H1 (cell line): ENCODE measurements around the gene ULK2. TPM values are rescaled to one million over a fixed set of nuclear protein-coding genes. Genes with fewer than 3 reads are reported as not detected.

Experiments
- CTCF ChIA-PET: fragments of 300-600 bp; sonication (Branson Sonifier 250); formaldehyde crosslinking; loops from one replicate; lab custom pipeline; 2021; ENCODE audit not compliant: partially characterized antibody; lab: Charles Lee
- POLR2A ChIA-PET: fragments of 300-600 bp; sonication (Branson Sonifier 250); formaldehyde crosslinking; loops from one replicate; lab custom pipeline; 2021; ENCODE audit warnings: inconsistent platforms; ENCODE audit not compliant: partially characterized antibody; lab: Charles Lee
- DNase-seq, 2 experiments: peaks; one replicate each; pipeline versions ENCODE4 v3.0.0 to v3.0.0-alpha.2; 2010 to 2022; ENCODE audit warnings: low spot score in 2 of 2, low read depth in 1 of 2, mixed read lengths in 1 of 2
- FAIRE-seq: peaks from 2 replicates; lab custom pipeline; 2011; peaks lifted over from hg19 to GRCh38; lab: Jason Lieb, UNC
- H2AFZ ChIP-seq: 2 replicates; pipeline ENCODE4 v1.8.1; 2012; ENCODE audit warnings: low read length, inconsistent platforms
- H2AK5ac ChIP-seq: 2 replicates; pipeline ENCODE4 v1.6.1; 2013; ENCODE audit warnings: low read depth, low read length
- H2BK120ac ChIP-seq: replicated peaks from 2 replicates; pipeline ENCODE3; 2013; ENCODE audit warnings: low read depth, low read length, inconsistent platforms
- H2BK12ac ChIP-seq: 2 replicates; pipeline ENCODE4 v1.6.1; 2013; ENCODE audit warnings: low read depth, low read length
- H2BK15ac ChIP-seq: 2 replicates; pipeline ENCODE4 v1.6.1; 2013; ENCODE audit warnings: low read length
- H2BK20ac ChIP-seq: 2 replicates; pipeline ENCODE4 v1.6.1; 2013; ENCODE audit warnings: low read length
- H2BK5ac ChIP-seq: 2 replicates; pipeline ENCODE4 v1.6.1; 2013; ENCODE audit warnings: low read depth, low read length
- H3K14ac ChIP-seq: 2 replicates; pipeline ENCODE4 v1.6.1; 2013; ENCODE audit warnings: inconsistent platforms; ENCODE audit not compliant: insufficient read length
- H3K18ac ChIP-seq: 2 replicates; pipeline ENCODE4 v1.6.1; 2013; ENCODE audit warnings: low read length; ENCODE audit errors: extremely low read depth
- H3K23ac ChIP-seq: 2 replicates; pipeline ENCODE4 v1.6.1; 2013; ENCODE audit warnings: inconsistent platforms; ENCODE audit not compliant: insufficient read length
- H3K23me2 ChIP-seq: 2 replicates; pipeline ENCODE4 v1.6.1; 2013; ENCODE audit warnings: low read depth, low read length
- H3K27ac ChIP-seq: 2 replicates; pipeline ENCODE4 v1.6.1; 2011; ENCODE audit warnings: low read depth, low read length, inconsistent platforms
- H3K27me3 ChIP-seq, 4 experiments: replicated peaks in 1 of 4; 1 replicate in 1 of 4; 2 replicates in 3 of 4; pipeline versions ENCODE4 v1.6.1 to v1.8.1; 2011 to 2013; ENCODE audit warnings: low read length in 3 of 4, mild to moderate bottlenecking in 3 of 4, inconsistent platforms in 2 of 4, mixed read lengths in 2 of 4, moderate library complexity in 1 of 4; ENCODE audit not compliant: control insufficient read depth in 3 of 4, insufficient read depth in 3 of 4; ENCODE audit errors: extremely low read depth in 1 of 4
- H3K36me3 ChIP-seq, 4 experiments: 2 replicates each; pipeline versions ENCODE4 v1.6.1 to v1.8.1; 2011 to 2013; ENCODE audit warnings: mild to moderate bottlenecking in 4 of 4, low read length in 3 of 4, moderate library complexity in 2 of 4, control low read depth in 1 of 4, inconsistent platforms in 1 of 4; ENCODE audit not compliant: insufficient read depth in 4 of 4, control insufficient read depth in 2 of 4
- H3K4ac ChIP-seq: replicated peaks from 2 replicates; pipeline ENCODE3; 2013; ENCODE audit warnings: low read length, low read depth, mixed read lengths, inconsistent platforms; ENCODE audit not compliant: insufficient read length
- H3K4me1 ChIP-seq, 4 experiments: replicated peaks in 1 of 4; 1 replicate in 1 of 4; 2 replicates in 3 of 4; pipeline versions ENCODE4 v1.6.1 to v1.8.1; 2011 to 2013; ENCODE audit warnings: low read length in 3 of 4, inconsistent platforms in 2 of 4, mixed read lengths in 1 of 4; ENCODE audit not compliant: insufficient read depth in 4 of 4, control insufficient read depth in 3 of 4
- H3K4me2 ChIP-seq, 2 experiments: 2 replicates each; pipeline versions ENCODE4 v1.6.1 to v1.8.1; 2011 to 2013; ENCODE audit warnings: low read depth in 2 of 2, low read length in 2 of 2, control low read depth in 1 of 2, inconsistent platforms in 1 of 2, mild to moderate bottlenecking in 1 of 2; ENCODE audit not compliant: insufficient read depth in 1 of 2
- H3K4me3 ChIP-seq, 4 experiments: fragments of 200-600, 300-600 bp in 1 of 4; sonication (generic), shearing (Covaris generic), sonication (Bioruptor Twin) in 1 of 4; 2 replicates each; pipeline versions ENCODE4 v1.5.1 to v1.8.1; 2011 to 2016; ENCODE audit warnings: low read length in 4 of 4, low read depth in 3 of 4, control low read depth in 2 of 4, inconsistent platforms in 2 of 4, mild to moderate bottlenecking in 2 of 4, mixed read lengths in 1 of 4, moderate library complexity in 1 of 4; ENCODE audit not compliant: insufficient read depth in 2 of 4; ENCODE audit errors: extremely low read depth in 1 of 4
- H3K56ac ChIP-seq: replicated peaks from 2 replicates; pipeline ENCODE3; 2013; ENCODE audit warnings: low read depth, mild to moderate bottlenecking, mixed read lengths, low read length, inconsistent platforms; ENCODE audit not compliant: insufficient read length
- H3K79me1 ChIP-seq: 2 replicates; pipeline ENCODE4 v1.6.1; 2013; ENCODE audit warnings: low read depth, low read length, control low read depth
- H3K79me2 ChIP-seq, 2 experiments: 2 replicates each; pipeline versions ENCODE4 v1.6.1 to v1.8.1; 2012 to 2013; ENCODE audit warnings: low read length in 2 of 2, mild to moderate bottlenecking in 2 of 2, inconsistent platforms in 1 of 2; ENCODE audit not compliant: insufficient read depth in 2 of 2, control insufficient read depth in 1 of 2
- H3K9ac ChIP-seq, 4 experiments: replicated peaks in 1 of 4; 1 replicate in 1 of 4; 2 replicates in 3 of 4; pipeline versions ENCODE4 v1.6.1 to v1.8.1; 2011 to 2013; ENCODE audit warnings: low read depth in 3 of 4, low read length in 3 of 4, control low read depth in 2 of 4, mild to moderate bottlenecking in 2 of 4, moderate library complexity in 2 of 4, inconsistent platforms in 1 of 4; ENCODE audit errors: extremely low read depth in 1 of 4
- H3K9me3 ChIP-seq, 2 experiments: 2 replicates each; pipeline versions ENCODE4 v1.6.1 to v1.8.1; 2012 to 2013; ENCODE audit warnings: mild to moderate bottlenecking in 2 of 2, moderate library complexity in 2 of 2, control low read depth in 1 of 2, inconsistent platforms in 1 of 2, low read depth in 1 of 2, low read length in 1 of 2, mixed read lengths in 1 of 2; ENCODE audit not compliant: insufficient read depth in 2 of 2
- H4K20me1 ChIP-seq, 2 experiments: replicated peaks in 1 of 2; 2 replicates each; pipeline versions ENCODE3 to v1.8.1; 2011 to 2013; ENCODE audit warnings: inconsistent platforms in 2 of 2, low read length in 2 of 2, mild to moderate bottlenecking in 1 of 2; ENCODE audit not compliant: insufficient read depth in 2 of 2, control insufficient read depth in 1 of 2
- H4K5ac ChIP-seq: 2 replicates; pipeline ENCODE4 v1.6.1; 2013; ENCODE audit warnings: low read length, low read depth, mixed read lengths, inconsistent platforms; ENCODE audit not compliant: insufficient read length
- H4K8ac ChIP-seq: 2 replicates; pipeline ENCODE4 v1.8.0; 2013; ENCODE audit warnings: mild to moderate bottlenecking, moderate library complexity, low read length, inconsistent platforms; ENCODE audit not compliant: insufficient read depth; ENCODE audit errors: extremely low read depth
- H4K91ac ChIP-seq: replicated peaks from 2 replicates; pipeline ENCODE3; 2013; ENCODE audit warnings: low read length, mixed read lengths, inconsistent platforms; ENCODE audit not compliant: insufficient read length
- BRCA1 ChIP-seq: IDR thresholded peaks from 2 replicates; pipeline ENCODE4 v1.6.1; 2012; ENCODE audit warnings: low read depth, low read length, improper control_type of control experiment
- CBX5 ChIP-seq: fragments of 300-800, 300-1000 bp; sonication (generic); IDR thresholded peaks from 2 replicates; pipeline ENCODE4 v1.7.1; 2016; ENCODE audit warnings: antibody characterized with exemption, low read length, low read depth
- CEBPB ChIP-seq: IDR thresholded peaks from 2 replicates; pipeline ENCODE4 v1.6.1; 2012; ENCODE audit warnings: low read depth, low read length
- CHD1 ChIP-seq: IDR thresholded peaks from 2 replicates; pipeline ENCODE4 v1.6.1; 2012; ENCODE audit warnings: low read depth, low read length, improper control_type of control experiment
- GTF2F1 ChIP-seq: IDR thresholded peaks from 2 replicates; pipeline ENCODE4 v1.6.1; 2012; ENCODE audit warnings: low read depth, low read length, improper control_type of control experiment, borderline replicate concordance
- POLR2A ChIP-seq, 2 experiments: IDR thresholded peaks; 1 replicate in 1 of 2; 2 replicates in 1 of 2; pipeline ENCODE4 v1.6.1; 2011; ENCODE audit warnings: low read depth in 2 of 2, low read length in 2 of 2, mild to moderate bottlenecking in 2 of 2; ENCODE audit errors: control extremely low read depth in 1 of 2
- POLR2AphosphoS5 ChIP-seq: IDR thresholded peaks from 2 replicates; pipeline ENCODE4 v1.6.1; 2011; ENCODE audit warnings: low read depth, low read length
- POU5F1 ChIP-seq: IDR thresholded peaks from 2 replicates; pipeline ENCODE4 v1.6.1; 2011; ENCODE audit warnings: low read depth, mild to moderate bottlenecking, low read length, moderate library complexity
- RFX5 ChIP-seq: IDR thresholded peaks from 2 replicates; pipeline ENCODE4 v1.6.1; 2011; ENCODE audit warnings: low read depth, low read length, improper control_type of control experiment, borderline replicate concordance
- SP1 ChIP-seq: IDR thresholded peaks from 2 replicates; pipeline ENCODE4 v1.6.1; 2011; ENCODE audit warnings: low read depth, low read length
- TBP ChIP-seq: IDR thresholded peaks from 2 replicates; pipeline ENCODE4 v1.6.1; 2011; ENCODE audit warnings: low read depth, low read length, improper control_type of control experiment
- ZNF274 ChIP-seq: IDR thresholded peaks from 2 replicates; pipeline ENCODE4 v1.7.0; 2012; ENCODE audit warnings: low read length, borderline replicate concordance; ENCODE audit errors: extremely low read depth
- whole genome bisulfite sequencing, 2 experiments: shearing (Covaris generic) in 1 of 2; methylation state at CpG; one replicate each; pipeline versions ENCODE4 v1.1.6 to v1.1.7; 2013 to 2015; ENCODE audit warnings: low lambda C conversion rate in 2 of 2, mixed read lengths in 2 of 2, inconsistent platforms in 1 of 2, low coverage in 1 of 2, missing lambda C conversion rate in 1 of 2; ENCODE audit not compliant: insufficient replicate concordance in 2 of 2, insufficient coverage in 1 of 2, insufficient read length in 1 of 2; ENCODE audit errors: extremely low coverage in 1 of 2, missing lambda C conversion rate in 1 of 2; 5-methylcytosine and 5-hydroxymethylcytosine counted together
- polyA plus RNA-seq, 7 experiments: library from polyadenylated mRNA; depleted of rRNA in 3 of 7; stranded (reverse) in 5 of 7; unstranded in 2 of 7; fragments of >200 nt in 5 of 7; fragments of 200-250 nt in 2 of 7; gene quantifications; 1 replicate in 5 of 7; 2 replicates in 1 of 7; 4 replicates in 1 of 7; pipeline versions ENCODE4 v1.2.1 to v1.2.3, GENCODE V29; 2011 to 2013; ENCODE audit warnings: missing spikeins in 2 of 7, mixed read lengths in 2 of 7
- total RNA-seq: library from RNA; stranded (reverse); fragmentation: NEBNext Ultra II Directional; extraction: Animal tissue kit (Norgen Biotek cat#: 25700); gene quantifications from 2 replicates; pipeline ENCODE4 v1.2.1, GENCODE V29; 2021
- TF ChIP-seq, protein P1 (sequence below): IDR thresholded peaks from 2 replicates; pipeline ENCODE4 v1.6.1; 2011; ENCODE audit warnings: low read length, improper control_type of control experiment
- TF ChIP-seq, protein P2 (sequence below): IDR thresholded peaks from 2 replicates; pipeline ENCODE4 v1.6.1; 2011; ENCODE audit warnings: low read depth, mild to moderate bottlenecking, low read length; ENCODE audit not compliant: insufficient read depth

The ULK2 gene
- total and polyA plus RNA-seq, 2 of the 8 experiments (the other 6 are each of a cell fraction or from before 2014, with no cell fraction given) = 5.3 to 9.8 TPM

DNA sequence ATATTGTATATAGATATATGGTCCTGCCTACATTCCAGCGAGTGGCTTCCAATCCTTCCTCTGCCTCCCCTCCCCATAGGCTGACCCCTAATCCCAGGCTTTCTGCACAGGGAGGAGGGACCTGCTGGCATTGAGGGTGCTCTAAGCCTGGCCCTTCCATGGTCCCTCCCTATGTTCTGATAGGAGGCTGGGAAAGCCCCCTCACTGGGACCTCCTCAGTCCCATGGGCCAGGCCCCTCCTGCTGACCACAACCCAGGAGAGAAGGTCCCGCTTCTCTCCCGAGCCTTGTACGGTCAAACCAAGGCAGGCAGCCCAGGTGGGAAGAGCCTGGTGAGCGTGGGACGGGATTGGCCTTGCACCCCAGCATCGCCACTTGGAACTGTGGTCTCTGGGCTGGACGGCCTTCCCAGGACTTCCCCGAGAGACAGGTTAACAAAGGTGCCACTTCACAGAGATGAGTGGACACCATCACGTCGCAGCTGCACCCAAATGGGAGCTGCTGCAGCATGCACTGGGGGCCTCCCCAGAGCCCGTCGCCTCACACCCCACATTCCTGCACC, 120.5 kb downstream of the ULK2 start:
- ChIA-PET POLR2A (no interaction called here), CTCF (interaction anchor here (0.6 to 2.5 kb wide), 2 partner anchors 19 to 394 kb away, joined by 4 to 8 read pairs; no protein-coding TSS in a partner anchor)
- H2BK5ac ChIP-seq = no peak overlapping the region
- peaks cover 4% of the 10 kb centered on the region; the same call in 1 of the 2 replicates for H3K23me2 ChIP-seq
- H3K9me3 ChIP-seq = no peaks in the 10 kb centered on the region
- no peaks in the 10 kb centered on the region for H4K20me1 ChIP-seq
- no peak overlapping the region for H3K9ac ChIP-seq
- H3K4me1 ChIP-seq = peaks cover 0 to 9% (median 5%) of the 10 kb centered on the region in 4 experiments; a peak in 5 of 7 replicates
- no peak overlapping the region for H2BK15ac ChIP-seq
- H2AFZ ChIP-seq = no peak overlapping the region
- H3K27me3 ChIP-seq = peaks cover 0 to 6% (median 1%) of the 10 kb centered on the region in 4 experiments; a peak in 4 of 7 replicates
- FAIRE-seq = no peak
- DNase-seq = no peak
- H2AK5ac ChIP-seq = no peak overlapping the region
- no peak overlapping the region for H3K23ac ChIP-seq
- H2BK20ac ChIP-seq = no peak overlapping the region
- H3K56ac ChIP-seq = no peak overlapping the region
- H3K4me3 ChIP-seq = no peak overlapping the region
- H3K36me3 ChIP-seq = no peaks in the 10 kb centered on the region
- no peak overlapping the region for H3K4ac ChIP-seq
- no peak overlapping the region for H4K8ac ChIP-seq
- no peak overlapping the region for H3K14ac ChIP-seq
- no peak overlapping the region for H3K27ac ChIP-seq
- no peak overlapping the region for H4K91ac ChIP-seq
- H2BK120ac ChIP-seq = no peak overlapping the region
- no peak overlapping the region for H3K18ac ChIP-seq
- H3K79me1 ChIP-seq = no peaks in the 10 kb centered on the region
- no peak overlapping the region for H3K4me2 ChIP-seq
- no peaks in the 10 kb centered on the region for H3K79me2 ChIP-seq
- H2BK12ac ChIP-seq = no peak overlapping the region
- H4K5ac ChIP-seq = no peak overlapping the region
- 93% methylated on average over 13 of the region's 13 CpGs; no CpG with 5 or more reads in 1 of the 2 experiments for WGBS, 2 experiments
- no peak for TF ChIP-seq POLR2A (IDR thresholded peaks at IDR 0.05; ENCODE audit: control extremely low read depth in 1 of 2, low read depth in 2 of 2, low read length in 2 of 2)
- TF ChIP-seq, protein P1, sequence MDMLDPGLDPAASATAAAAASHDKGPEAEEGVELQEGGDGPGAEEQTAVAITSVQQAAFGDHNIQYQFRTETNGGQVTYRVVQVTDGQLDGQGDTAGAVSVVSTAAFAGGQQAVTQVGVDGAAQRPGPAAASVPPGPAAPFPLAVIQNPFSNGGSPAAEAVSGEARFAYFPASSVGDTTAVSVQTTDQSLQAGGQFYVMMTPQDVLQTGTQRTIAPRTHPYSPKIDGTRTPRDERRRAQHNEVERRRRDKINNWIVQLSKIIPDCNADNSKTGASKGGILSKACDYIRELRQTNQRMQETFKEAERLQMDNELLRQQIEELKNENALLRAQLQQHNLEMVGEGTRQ = no peak
- TF ChIP-seq CBX5 = no peak
- no peak for TF ChIP-seq SP1
- no peak for TF ChIP-seq GTF2F1
- TF ChIP-seq BRCA1 = no peak
- no peak for TF ChIP-seq POLR2AphosphoS5
- no peak for TF ChIP-seq TBP
- no peak for TF ChIP-seq POU5F1
- no peak for TF ChIP-seq RFX5
- TF ChIP-seq, protein P2, sequence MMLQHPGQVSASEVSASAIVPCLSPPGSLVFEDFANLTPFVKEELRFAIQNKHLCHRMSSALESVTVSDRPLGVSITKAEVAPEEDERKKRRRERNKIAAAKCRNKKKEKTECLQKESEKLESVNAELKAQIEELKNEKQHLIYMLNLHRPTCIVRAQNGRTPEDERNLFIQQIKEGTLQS = no peak
- no peak for TF ChIP-seq CEBPB
- no peak for TF ChIP-seq CHD1
- no peak for TF ChIP-seq ZNF274
